T-helper 2 cell treated with Interferon-gamma antibody and Interleukin-4, amounts not matched to agents 100 ng/mL and 5 ng/mL, for 36 hours (primary cell): ENCODE data around the gene NRCAM. TPM values are rescaled to one million over a fixed set of nuclear protein-coding genes. Genes with fewer than 3 reads are reported as not detected.
"Not testable (repeated sequence)": the region's sequence is repeated elsewhere in the genome, so short reads cannot be mapped to it uniquely, and the experiment has no call there.

ENCODE experiments used
- intact Hi-C: fragments of 100-400 bp; cut with micrococcal nuclease; formaldehyde crosslinking; loops from one replicate; pipeline ENCODE4 v1.15.1; 2023
- total RNA-seq: library from RNA; stranded (reverse); gene quantifications from 2 replicates; pipeline ENCODE4 v1.2.3, GENCODE V29; 2022

NRCAM gene
- total RNA-seq, 1 donor from 2014 or later, result not detected

DNA sequence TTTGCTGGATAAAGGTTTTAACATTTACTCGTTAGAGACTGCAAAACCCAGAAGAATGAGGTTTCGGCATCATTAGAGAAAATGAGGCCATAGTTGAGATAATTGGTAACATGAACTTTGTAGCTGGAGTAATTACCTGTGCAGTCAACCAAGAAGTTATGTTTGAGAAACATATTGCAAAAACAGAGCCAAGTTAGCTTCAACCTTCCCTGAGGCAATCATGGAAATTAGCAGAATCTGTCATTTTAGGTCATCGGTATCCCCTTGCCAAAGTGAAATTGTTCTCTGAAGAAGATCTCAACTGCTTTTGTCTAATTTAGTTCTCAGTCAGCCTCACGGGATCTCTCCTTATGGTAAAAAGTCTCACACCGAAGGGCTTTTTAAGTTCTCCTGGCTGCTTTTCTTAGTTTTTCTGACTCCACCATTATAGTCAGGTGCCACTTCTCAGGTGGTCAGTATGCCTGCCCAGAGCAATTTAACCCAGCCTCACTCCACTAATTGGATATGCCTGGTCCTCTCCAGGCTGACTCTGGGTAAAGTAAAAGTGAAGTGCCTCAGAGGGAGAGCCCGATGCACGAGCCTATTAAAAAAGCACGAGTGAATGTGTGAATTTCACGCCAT lies 52.5 kb downstream of the NRCAM start:
- intact Hi-C loops, result no loop called here

DNA sequence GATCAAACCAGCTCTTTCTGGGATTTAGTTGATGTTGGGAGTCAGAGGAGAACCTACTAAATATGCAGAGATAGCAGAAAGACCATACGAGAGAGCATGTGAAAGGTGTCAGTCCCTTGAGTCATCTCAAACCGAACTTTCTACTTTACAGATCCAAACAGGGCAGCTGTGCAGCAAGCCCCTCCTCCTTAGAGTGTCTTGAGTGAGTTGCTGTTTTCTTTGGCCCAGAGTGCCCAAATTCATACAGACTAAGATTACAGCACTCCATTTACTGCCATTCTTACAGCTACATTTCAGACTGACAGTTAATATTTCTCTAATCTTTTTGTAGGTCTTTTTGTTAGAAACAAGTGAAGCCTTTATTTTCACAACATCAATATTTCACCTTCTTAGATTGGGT lies 53.4 kb downstream of the NRCAM start:
- intact Hi-C loops, result no loop called here

DNA sequence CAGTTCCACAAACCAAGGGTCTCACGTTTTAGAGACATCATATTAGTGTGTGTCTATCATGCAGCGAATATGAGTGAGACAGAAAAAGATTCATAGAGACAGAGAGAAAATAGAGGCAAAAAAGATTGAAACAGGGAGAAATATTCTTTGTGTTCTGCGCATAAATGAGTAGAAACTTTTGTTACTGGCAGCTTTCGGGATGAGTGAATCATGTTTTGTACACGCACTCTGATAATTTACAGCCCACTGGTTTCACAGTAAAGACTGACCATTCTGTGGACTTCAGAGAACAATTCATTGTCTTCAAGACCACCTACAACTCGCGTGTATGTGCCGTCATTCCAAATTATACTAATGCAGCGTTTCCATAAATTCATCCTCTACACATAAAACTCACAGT lies 60.2 kb downstream of the NRCAM start:
- intact Hi-C loops, result no loop called here

DNA sequence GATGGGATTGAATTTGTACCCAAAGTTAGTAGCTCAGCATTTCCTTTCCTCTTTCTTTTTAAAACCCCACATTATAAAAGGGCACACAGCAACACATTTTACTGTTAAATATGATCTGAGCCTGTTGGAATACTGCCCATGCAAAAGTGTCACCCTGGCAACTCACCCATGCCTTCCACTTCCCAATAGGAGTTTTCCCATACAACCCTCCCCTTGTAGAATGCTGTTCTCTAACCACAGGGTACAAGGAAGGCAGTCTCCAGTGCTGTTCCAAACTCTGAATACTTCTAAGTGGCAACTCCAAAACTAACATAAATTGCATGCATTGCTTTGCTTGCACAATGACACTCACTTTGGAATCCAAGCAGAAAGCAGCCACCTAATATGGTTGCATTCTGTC lies 60.8 kb downstream of the NRCAM start:
- intact Hi-C loops, result no loop called here

DNA sequence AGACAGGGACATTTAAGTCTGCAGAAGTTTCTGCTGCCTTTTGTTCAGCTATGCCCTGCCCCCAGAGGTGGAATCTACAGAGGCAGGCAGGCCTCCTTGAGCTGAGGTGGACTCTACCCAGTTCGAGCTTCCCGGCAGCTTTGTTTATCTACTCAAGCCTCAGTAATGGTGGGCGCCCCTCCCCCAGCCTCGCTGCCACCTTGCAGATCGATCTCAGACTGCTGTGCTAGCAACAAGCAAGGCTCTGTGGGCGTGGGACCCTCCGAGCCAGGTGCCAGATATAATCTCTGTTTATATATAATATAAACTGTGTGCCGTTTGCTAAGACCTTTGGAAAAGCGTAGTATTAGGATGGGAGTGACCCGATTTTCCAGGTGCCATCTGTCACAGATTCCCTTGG lies 63.1 kb downstream of the NRCAM start:
- intact Hi-C loops, result not testable (repeated sequence)

DNA sequence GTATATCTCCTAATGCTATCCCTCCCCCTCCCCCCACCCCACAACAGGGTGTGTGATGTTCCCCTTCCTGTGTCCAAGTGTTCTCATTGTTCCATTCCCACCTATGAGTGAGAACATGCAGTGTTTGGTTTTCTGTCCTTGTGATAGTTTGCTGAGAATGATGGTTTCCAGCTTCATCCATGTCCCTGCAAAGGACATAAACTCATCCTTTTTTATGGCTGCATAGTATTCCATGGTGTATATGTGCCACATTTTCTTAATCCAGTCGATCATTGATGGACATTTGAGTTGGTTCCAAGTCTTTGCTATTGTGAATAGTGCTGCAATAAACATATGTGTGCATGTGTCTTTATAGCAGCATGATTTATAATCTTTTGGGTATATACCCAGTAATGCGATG lies 68.5 kb downstream of the NRCAM start:
- intact Hi-C loops, result not testable (repeated sequence)

DNA sequence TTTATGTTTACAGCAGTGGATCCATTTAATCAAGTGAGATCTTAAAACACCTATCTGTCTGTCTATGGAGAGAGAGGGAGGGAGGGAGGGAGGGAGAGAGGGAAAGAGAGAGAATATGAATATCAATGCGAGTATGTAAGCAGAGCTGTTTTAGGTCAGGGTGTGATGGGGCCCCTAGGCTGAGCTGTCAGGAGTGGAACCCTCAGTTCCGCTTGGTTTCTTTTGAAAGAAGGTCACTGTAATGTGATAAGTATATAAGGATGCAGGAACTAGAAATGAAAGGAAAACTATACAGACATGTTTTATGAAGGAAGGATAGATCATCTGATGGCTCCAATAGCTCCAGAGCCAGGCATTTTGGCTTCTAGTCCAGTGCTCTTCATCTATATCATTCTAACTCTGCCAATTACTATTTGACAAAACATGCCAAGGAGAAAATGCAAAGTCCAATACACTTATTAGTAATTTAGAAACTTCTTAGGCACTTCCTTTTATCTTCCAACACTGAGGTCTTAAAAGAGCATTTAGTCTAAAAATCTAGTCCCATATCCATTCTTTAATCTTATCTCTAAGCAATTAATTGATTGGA lies 70.3 kb downstream of the NRCAM start:
- intact Hi-C loops, result no loop called here

DNA sequence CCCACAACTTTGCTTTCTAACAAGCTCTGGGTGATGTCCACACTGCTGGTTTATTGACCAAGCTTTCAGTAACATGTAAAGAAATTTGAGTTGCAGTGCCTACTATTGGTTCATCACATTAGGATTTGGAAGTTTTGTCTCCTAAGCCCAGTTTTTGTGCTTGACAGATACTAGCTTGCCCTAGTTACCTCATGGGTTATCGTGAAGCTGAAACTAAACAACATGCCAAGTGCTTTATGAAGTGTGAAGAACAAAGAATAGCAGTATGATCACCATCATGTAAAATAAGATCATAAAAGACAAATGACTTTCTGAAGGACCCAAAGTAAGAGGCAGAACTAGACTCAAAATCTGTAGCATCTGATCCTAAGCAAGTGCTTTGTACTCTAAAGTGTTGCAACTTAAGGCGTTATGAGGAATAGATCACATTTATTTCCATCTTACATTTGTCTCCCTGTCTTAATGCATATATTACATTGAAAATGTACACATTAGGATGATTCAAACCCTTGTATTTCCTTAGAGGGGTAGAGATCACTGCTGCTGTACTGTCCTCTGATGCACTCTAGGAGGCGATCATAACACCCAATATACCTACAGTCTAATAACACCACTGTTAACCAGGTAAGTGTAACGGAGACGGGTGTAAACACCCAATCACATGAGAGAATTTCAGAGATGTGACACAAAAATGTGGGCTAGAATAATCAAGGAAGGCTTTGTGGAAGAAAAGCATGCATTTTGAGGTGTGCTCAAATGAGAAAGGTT lies 71.3 kb downstream of the NRCAM start:
- intact Hi-C loops, result no loop called here

DNA sequence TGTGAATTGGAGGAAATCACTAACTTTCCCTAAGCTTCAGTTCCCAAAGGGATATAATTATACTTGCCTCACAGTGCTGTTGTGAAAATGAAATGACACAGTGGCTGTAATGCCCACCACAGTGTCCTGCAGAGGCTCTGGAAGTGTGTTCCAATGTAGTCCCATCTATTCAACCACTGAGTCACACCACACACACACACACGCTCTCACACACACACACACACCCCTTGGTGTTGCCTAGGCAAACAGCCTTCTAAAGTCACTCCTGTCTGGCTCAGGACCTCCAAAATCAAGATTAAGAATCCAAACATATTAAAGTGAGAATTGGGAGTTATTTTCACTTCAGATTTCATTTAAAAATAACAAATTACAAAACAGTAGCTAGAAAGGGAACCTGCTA lies 73.3 kb downstream of the NRCAM start:
- intact Hi-C loops, result no loop called here

DNA sequence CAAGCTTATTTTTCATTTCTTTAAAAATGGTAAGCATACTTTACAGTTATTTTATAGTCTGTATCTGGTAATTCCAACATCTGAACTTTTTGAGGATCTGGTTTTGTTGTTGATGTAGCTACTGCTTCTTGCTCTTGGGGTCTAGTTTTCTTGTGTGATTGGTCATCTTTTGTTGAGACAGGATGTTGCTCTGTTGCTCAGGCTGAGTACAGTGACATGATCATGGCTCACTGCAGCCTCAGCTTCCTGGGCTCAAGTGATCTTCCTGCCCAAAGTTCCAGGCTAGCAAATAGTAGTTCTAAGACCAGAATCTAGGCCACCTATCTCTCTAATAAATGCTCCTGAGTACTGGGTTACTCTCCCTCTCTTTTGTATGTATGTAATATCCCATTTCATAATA lies 75.7 kb downstream of the NRCAM start:
- intact Hi-C loops, result no loop called here

DNA sequence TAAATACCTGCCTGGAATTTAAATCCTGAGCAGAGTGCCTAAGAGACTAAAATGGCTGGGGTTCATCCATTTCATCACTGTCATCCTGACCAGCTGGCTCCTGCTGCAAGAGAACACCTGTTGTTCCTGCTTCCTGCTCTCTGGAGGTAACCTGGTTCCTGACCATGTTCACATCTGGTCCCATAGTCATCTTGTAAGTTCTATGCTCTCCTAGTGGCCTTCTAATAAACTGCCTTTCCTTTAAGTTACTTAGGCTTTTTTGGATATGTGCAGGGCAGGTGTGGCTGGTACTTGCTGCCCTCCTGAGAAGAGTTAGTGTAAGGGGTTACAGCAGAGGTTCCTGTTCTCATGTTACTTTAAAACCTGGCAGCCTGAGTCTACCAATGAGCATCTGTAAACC lies 80.0 kb downstream of the NRCAM start:
- intact Hi-C loops, result no loop called here

DNA sequence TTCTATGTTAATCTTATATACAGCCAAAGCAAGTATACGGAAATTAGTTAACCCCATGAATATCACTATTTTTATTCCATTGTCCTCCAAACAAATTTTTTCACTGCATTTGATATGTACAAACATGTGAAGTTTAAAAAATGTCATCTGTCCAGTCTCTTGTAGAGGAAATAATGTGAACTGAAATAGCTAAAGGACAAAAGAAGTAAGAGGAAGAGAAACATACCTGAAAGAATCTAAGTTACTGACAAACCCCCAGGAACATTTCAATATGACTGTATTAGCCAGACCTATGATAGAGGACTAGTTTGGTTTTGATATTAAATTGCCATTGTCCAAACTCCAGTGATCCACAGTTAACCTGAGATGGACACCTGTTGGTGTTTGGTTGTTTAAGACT lies 80.6 kb downstream of the NRCAM start:
- intact Hi-C loops, result no loop called here

DNA sequence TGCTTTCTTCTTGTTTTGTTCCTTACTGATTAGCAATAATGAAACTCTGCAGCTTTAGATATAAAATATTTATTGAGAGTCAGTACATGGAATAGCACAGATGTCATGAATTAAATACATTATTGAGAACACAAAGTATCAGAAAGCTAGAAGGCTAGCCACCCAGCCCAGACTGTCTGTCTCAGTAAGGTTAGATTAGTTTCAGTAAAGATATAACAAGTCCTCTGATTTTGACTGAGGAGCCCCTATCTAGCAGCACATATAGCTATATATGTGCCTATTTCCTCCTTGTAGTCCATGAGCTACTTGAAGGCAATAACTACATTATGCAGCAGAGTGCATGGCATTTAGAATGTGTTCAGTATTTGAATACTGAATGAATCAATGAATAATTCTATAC lies 81.3 kb downstream of the NRCAM start:
- intact Hi-C loops, result no loop called here

DNA sequence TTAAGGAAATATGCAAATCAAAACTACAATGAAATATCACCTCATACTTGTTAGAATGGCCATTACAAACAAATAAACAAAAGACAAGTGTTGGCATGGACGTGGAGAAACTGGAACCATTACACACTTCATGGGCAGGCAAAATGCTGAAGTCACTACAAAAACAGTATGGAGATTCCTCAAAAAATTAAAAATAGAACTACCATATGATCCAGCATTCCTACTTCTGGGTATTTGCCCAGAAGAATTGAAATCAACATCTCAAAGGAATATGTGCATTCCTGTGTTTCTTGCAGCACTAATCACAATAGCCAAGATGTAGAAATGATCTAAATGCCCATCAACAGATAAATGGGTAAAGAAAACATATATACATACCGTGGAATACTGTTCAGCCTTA lies 83.6 kb downstream of the NRCAM start:
- intact Hi-C loops, result no loop called here

DNA sequence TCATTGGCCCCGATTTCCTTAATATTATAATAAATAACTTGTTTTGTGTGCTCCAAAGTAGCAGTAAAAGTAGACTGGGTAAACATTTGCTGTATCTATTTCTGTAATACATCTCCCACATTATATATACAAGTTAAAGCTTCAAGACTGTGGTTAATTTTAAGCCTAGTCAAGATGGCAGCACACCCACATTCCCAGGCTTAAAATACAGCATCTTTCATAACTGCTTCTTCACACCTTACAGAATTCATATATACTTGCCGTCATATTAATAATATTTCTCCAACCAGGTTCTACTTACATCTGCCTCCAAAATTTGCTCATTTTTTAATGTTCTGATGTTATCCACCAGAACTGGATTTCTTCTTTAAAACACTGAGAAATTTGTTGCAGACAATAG lies 85.6 kb downstream of the NRCAM start:
- intact Hi-C loops, result no loop called here

DNA sequence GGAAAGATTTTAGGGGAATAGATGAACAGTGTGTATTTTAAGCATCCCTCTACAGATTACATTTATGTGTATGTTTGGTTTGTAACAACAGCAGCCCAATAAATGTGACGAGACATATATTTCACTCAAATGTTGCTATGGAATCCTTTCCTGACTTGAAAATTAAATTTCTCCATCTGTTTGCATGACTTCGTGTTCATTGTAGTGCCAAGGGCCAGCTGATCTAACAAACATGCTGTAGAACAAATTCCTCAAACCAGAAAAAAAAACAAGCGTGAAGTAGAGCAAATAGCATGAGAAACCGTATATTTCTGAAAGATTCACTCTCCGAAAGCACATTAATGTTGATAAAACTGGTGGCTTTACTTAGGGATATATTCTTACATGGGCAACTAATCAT lies 87.8 kb downstream of the NRCAM start:
- intact Hi-C loops, result no loop called here

DNA sequence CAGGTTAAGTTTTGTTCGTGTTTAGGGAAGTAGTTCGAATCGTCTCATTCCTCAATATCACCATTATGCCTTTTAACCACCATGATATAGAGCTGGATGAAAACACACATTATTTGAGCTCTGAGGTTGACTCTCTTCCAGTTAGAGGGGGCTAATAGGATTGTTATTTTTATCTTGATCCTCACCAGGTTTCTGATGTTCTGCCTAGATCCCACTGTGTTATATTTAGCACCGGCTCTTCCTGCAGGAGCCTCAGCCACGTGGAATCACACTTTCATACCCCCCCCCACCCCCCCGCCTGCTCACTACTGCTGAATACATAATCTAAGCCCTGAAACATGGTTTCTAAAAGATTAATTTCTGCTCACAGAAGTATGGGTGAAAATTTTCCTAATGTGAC lies 88.3 kb downstream of the NRCAM start:
- intact Hi-C loops, result no loop called here

DNA sequence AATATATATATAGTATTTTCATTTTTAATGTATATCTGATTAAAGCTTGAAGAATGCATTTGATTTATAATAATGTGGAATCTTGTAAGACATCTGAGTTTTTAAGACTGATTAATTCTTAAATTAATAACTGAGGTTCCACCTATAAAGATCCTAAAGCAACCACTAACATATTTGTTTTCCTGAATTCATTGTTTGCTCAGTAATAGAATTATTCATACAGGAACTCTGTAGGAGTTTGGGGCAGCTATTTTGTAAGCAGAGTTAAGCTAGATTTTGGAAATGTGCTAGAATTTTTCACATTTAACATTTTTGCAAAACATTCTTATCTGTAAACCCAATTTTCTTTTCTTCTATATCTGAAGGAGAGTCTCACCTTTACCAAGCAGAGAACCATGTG lies 88.9 kb downstream of the NRCAM start:
- intact Hi-C loops, result no loop called here

DNA sequence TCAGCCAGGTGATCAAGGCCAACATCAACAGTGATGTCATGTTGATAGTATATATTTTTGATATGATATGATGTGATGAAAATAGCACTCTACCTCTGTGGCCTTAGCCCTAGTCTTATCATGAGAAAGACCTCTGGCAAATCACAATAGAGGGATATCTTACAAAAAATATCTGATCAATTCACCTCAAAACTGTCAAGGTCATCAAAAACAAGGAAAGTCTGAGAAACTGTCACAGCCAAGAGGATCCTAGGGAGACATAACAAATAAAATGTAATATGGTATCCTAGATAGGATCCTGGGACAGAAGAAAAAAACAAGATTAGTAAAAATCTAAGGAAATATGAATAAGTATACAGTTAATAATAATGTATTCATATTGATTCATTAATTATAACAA lies 92.6 kb downstream of the NRCAM start:
- intact Hi-C loops, result no loop called here

DNA sequence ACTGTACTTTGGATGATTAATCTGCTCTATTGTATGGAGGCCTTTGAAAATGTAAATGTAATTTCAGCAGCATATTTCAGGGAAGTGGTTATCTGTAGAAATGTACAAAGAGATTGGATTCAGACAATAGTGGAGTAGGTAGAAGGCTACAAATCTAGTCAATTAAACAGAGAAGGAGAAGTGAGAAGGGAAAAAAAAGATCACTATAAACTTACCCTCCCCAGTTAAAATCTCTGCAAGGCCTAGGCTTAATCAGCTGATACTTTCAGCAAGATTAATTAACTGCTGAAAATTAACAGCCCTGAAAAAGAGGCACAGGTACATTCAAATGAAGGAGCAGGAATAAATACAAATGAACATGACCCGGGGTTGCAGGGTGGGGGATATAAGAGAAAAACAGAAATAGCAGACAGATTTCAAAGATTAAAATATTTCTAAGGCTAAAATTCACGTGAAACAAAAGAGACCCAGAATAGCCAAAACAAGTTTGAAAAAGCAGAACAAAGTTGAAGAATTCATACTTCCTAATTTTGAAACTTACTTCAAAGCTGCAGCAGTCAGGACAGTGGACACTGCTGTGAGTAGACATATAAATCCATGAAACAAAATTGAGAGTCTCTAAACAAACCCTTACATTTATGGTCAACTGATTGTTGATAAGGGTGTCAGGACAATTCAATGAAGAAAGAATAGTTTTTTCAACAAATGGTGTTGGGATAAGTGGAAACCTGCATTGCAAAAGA lies 96.0 kb downstream of the NRCAM start:
- intact Hi-C loops, result no loop called here

DNA sequence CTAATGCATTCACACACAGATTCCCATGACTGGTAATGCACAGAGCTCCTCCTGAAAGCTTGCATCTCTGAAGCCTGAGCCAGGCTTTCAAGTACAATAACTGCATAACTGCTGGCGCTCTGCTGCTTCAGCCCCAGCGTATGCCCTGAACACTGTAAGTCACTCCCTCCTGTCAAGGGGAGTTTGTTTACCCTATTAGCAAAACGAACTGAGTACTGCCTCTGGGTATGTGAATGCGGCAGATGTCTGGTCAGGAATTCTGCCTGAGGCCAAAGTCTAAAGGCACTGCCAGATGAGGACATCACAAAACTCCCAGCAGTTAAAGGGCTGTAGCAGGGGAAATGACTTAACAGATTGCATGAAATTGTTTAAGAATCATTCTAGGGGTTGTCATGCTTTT lies 97.7 kb downstream of the NRCAM start:
- intact Hi-C loops, result no loop called here

DNA sequence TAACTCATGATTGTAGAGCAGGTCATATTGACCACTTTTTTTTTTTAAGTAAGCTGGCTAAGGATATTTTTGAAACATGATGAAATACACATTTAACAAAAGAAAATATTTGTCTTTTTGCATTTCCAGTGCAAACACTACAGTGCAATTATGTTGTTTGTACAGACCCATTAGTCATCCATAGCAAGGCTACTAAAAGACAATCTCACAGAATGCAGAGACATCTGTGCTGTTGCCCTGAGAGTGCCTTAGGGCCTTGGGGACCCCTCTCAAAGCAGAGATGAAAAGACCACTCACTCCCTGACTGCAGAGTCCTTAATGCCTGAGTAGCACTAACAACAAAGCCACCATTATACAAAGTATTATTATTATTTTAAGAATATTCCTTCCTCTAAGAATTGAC lies 104.5 kb downstream of the NRCAM start:
- intact Hi-C loops, result no loop called here
